Heart left ventricle (tissue), 13 donors: ENCODE results near the gene ARMC8.

ENCODE experiments used
- POLR2A ChIP-seq, 2 donors: fragments of 450-650 bp; IDR thresholded peaks; one replicate each; pipeline ENCODE4 v1.6.1; 2017; ENCODE audit warnings: antibody characterized with exemption in 2 of 2, mild to moderate bottlenecking in 2 of 2, moderate library complexity in 2 of 2
- TF ChIP-seq, protein P1 (sequence below), 12 donors: fragments of 200-600 bp; sonication (generic) in 4 of 12; IDR thresholded peaks; one replicate each; pipeline versions ENCODE4 v1.5.0 to v1.8.0; 2018 to 2022; ENCODE audit warnings: antibody characterized with exemption in 12 of 12, mild to moderate bottlenecking in 5 of 12
- donor health status: ischemic (EF 13 %, LVEDD 7.1; RV severe dilation, severe dysfunction).
- donor health status: DM: no; HTN: yes; CAD: no.
- donor health status: DM: no; HTN: no; CAD: no.
- donor health status: ischemic (EF 25% LVEDD 6.9; RV normal size, moderate dysfunction).
- donor health status: ischemic (EF 25% LVEDD 5.7; RV mildly dilated, moderate dysfunction).
- donor health status: ischemic (EF 35%, LVEDD 5.7; RV mildly dilated, moderate dysfunction).
- donor health status: nonischemic (EF 11% LVEDD 7.7; RV severe dilation, severe dysfunction).
- donor health status: DM: yes; HTN: yes; CAD: no.
- donor health status: PGD.
- donor health status: ischemic (EF 29% LVEDD 5.4; RV normal size, mild dysfunction).
- donor health status: nonischemic (EF 23%, LVEDD 6.1; RV moderate dilation, normal function).

DNA sequence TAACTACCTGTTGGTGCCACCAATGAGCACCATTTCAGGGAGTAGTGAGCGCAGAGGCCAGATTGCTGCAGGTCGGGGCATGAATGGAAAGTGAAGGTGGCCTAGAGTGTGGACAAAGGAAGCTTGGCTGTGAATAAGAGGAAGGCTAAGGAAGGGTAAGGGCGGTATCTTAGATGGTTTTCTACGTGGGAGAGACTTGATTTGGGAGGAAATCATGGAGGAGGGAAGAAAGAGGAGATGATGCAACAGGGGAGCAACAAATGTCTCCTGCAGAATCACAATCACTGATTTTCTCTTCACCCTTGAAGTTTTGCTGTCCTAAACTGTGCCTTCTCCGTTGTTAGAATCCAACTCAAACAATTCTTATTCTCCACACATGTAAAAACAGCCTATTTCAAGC is 120.8 kb downstream of the ARMC8 start:
- TF ChIP-seq, protein P1, sequence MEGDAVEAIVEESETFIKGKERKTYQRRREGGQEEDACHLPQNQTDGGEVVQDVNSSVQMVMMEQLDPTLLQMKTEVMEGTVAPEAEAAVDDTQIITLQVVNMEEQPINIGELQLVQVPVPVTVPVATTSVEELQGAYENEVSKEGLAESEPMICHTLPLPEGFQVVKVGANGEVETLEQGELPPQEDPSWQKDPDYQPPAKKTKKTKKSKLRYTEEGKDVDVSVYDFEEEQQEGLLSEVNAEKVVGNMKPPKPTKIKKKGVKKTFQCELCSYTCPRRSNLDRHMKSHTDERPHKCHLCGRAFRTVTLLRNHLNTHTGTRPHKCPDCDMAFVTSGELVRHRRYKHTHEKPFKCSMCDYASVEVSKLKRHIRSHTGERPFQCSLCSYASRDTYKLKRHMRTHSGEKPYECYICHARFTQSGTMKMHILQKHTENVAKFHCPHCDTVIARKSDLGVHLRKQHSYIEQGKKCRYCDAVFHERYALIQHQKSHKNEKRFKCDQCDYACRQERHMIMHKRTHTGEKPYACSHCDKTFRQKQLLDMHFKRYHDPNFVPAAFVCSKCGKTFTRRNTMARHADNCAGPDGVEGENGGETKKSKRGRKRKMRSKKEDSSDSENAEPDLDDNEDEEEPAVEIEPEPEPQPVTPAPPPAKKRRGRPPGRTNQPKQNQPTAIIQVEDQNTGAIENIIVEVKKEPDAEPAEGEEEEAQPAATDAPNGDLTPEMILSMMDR (IDR thresholded peaks at IDR 0.05): no peak
- TF ChIP-seq POLR2A (IDR thresholded peaks at IDR 0.05): no peak
